Omental fat pad (tissue), 4 donors: ENCODE measurements around the gene ITPR2. TPM values are rescaled to one million over a fixed set of nuclear protein-coding genes. Genes with fewer than 3 reads are reported as not detected.
"Not testable (repeated sequence)": the region's sequence is repeated elsewhere in the genome, so short reads cannot be mapped to it uniquely, and the experiment has no call there.

ENCODE experiments used
- ATAC-seq: fragments of 150-250 bp; one replicate; pipeline ENCODE4 v1.9.1; 2016; ENCODE audit warnings: mild to moderate bottlenecking, moderate library complexity; ENCODE audit not compliant: low FRiP score
- DNase-seq: peaks from one replicate; pipeline ENCODE4 v3.0.0-alpha.2; 2019; ENCODE audit warnings: low spot score
- CTCF ChIP-seq, 3 donors: fragments of 450-650 bp; IDR thresholded peaks; one replicate each; pipeline ENCODE4 v1.5.1; 2016 to 2017; ENCODE audit warnings: antibody characterized with exemption in 3 of 3, mild to moderate bottlenecking in 3 of 3, moderate library complexity in 2 of 3
- total RNA-seq, 4 donors: library from RNA; depleted of rRNA; stranded (reverse); fragments of >200 nt; gene quantifications; one replicate each; pipeline ENCODE4 v1.1.0, GENCODE V29; 2016

The ITPR2 gene
- total RNA-seq, 4 donors from 2014 or later = 39.0 to 62.9 (median 47.4) TPM

- TF ChIP-seq CTCF (IDR thresholded peaks at IDR 0.05) = no peak
- DNase-seq (no peak), ATAC-seq (no peak)
These were observed 401.8 kb downstream of the ITPR2 start for GRCh38 chr12:26431211-26431610.

GRCh38 chr12:26430596-26430995 lies 402.4 kb downstream of the ITPR2 start:
- not testable (repeated sequence) for DNase-seq, ATAC-seq

- ATAC-seq = no peak
- TF ChIP-seq CTCF (IDR thresholded peaks at IDR 0.05) = no peak
- no peak for DNase-seq
These were observed 403.8 kb downstream of the ITPR2 start for GRCh38 chr12:26429070-26429691.

- TF ChIP-seq CTCF (IDR thresholded peaks at IDR 0.05) = no peak
- DNase-seq (no peak), ATAC-seq (no peak)
These were observed 404.6 kb downstream of the ITPR2 start for GRCh38 chr12:26428420-26428819.

- no peak for TF ChIP-seq CTCF (IDR thresholded peaks at IDR 0.05)
- DNase-seq (no peak), ATAC-seq (no peak)
These were observed 406.3 kb downstream of the ITPR2 start for GRCh38 chr12:26426652-26427051.

DNA sequence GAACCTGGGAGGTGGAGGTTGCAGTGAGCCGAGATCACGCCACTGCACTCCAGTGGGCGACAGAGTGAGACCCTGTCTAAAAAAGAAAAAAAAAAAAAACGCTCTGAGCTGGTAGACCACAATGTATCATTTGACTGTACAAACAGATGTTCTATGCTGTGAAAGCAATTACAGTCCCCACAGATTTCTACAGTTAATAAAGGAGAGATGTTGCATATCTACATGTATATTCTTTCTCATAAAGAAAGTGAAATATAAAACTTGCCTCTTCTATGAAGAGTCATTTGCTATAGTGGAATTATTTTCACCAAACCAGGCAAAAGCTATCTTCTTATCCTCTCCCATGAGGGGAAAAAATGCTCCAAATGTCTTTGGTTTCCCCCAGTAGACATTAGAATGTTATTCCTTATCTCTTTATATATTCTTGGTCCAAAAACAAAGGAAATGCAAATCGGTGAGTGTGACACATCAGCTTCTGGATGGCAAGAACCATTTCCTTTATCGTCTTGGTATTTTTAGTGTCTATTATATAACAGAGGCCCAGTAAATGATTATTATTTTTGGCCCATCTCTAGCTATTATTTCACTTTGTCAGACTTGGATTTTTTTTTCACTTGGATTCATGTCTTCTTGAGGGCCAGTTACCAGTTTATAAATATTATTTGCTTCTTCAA lies 407.3 kb downstream of the ITPR2 start:
- TF ChIP-seq CTCF (IDR thresholded peaks at IDR 0.05) = no peak
- no peak for ATAC-seq
- DNase-seq = no peak

GRCh38 chr12:26422839-26423398 lies 410.1 kb downstream of the ITPR2 start:
- TF ChIP-seq CTCF (IDR thresholded peaks at IDR 0.05) = no peak
- no peak for DNase-seq
- no peak for ATAC-seq
